HEK293 (cell line): ENCODE data around the gene RIPPLY2.

Experiments used
- GLIS1 ChIP-seq: fragments of 450-650 bp; formaldehyde crosslinking; IDR thresholded peaks from 2 replicates; pipeline ENCODE4 v1.5.1; 2016; ENCODE audit warnings: missing biosample characterization, missing genetic modification characterization
- IKZF3 ChIP-seq: fragments of 450-650 bp; IDR thresholded peaks from 2 replicates; pipeline ENCODE4 v1.5.0; 2018; ENCODE audit warnings: missing biosample characterization, mild to moderate bottlenecking, missing genetic modification characterization, moderate library complexity
- KLF1 ChIP-seq: fragments of 450-650 bp; formaldehyde crosslinking; IDR thresholded peaks from 2 replicates; pipeline ENCODE4 v1.5.1; 2016; ENCODE audit warnings: missing biosample characterization, missing genetic modification characterization
- KLF8 ChIP-seq: fragments of 450-650 bp; formaldehyde crosslinking; IDR thresholded peaks from 2 replicates; pipeline ENCODE4 v1.5.1; 2016; ENCODE audit warnings: missing biosample characterization, missing genetic modification characterization
- SCRT2 ChIP-seq: fragments of 450-650 bp; formaldehyde crosslinking; IDR thresholded peaks from 2 replicates; pipeline ENCODE4 v1.5.1; 2016; ENCODE audit warnings: missing biosample characterization, missing genetic modification characterization
- ZNF133 ChIP-seq: fragments of 450-650 bp; formaldehyde crosslinking; IDR thresholded peaks from 2 replicates; pipeline ENCODE4 v1.5.1; 2016; ENCODE audit warnings: missing biosample characterization, missing genetic modification characterization
- ZNF175 ChIP-seq: fragments of 450-650 bp; formaldehyde crosslinking; IDR thresholded peaks from 2 replicates; pipeline ENCODE4 v1.5.1; 2016; ENCODE audit warnings: missing biosample characterization, missing genetic modification characterization
- ZNF19 ChIP-seq: fragments of 450-650 bp; formaldehyde crosslinking; IDR thresholded peaks from 2 replicates; pipeline ENCODE4; 2016; ENCODE audit warnings: missing biosample characterization, missing genetic modification characterization, low read depth
- ZNF23 ChIP-seq: fragments of 450-650 bp; formaldehyde crosslinking; IDR thresholded peaks from 2 replicates; pipeline ENCODE4 v1.5.1; 2016; ENCODE audit warnings: missing biosample characterization, missing genetic modification characterization, borderline replicate concordance
- ZNF239 ChIP-seq: fragments of 450-650 bp; formaldehyde crosslinking; IDR thresholded peaks from 2 replicates; pipeline ENCODE4 v1.5.1; 2016; ENCODE audit warnings: missing biosample characterization, missing genetic modification characterization
- ZNF302 ChIP-seq: fragments of 450-650 bp; formaldehyde crosslinking; IDR thresholded peaks from 2 replicates; pipeline ENCODE4 v1.5.1; 2016; ENCODE audit warnings: missing biosample characterization, missing genetic modification characterization, low read depth
- ZNF324 ChIP-seq: fragments of 450-650 bp; formaldehyde crosslinking; IDR thresholded peaks from 2 replicates; pipeline ENCODE4 v1.5.1; 2016; ENCODE audit warnings: missing biosample characterization, missing genetic modification characterization
- ZNF510 ChIP-seq: fragments of 450-650 bp; formaldehyde crosslinking; IDR thresholded peaks from 2 replicates; pipeline ENCODE4 v1.5.1; 2018; ENCODE audit warnings: mild to moderate bottlenecking, missing genetic modification characterization, missing biosample characterization; ENCODE audit not compliant: insufficient replicate concordance
- ZNF521 ChIP-seq: fragments of 450-650 bp; formaldehyde crosslinking; IDR thresholded peaks from 2 replicates; pipeline ENCODE4 v1.5.1; 2017; ENCODE audit warnings: missing biosample characterization, mild to moderate bottlenecking, missing genetic modification characterization
- ZNF558 ChIP-seq: fragments of 450-650 bp; formaldehyde crosslinking; IDR thresholded peaks from 2 replicates; pipeline ENCODE4 v1.5.1; 2016; ENCODE audit warnings: missing biosample characterization, missing genetic modification characterization
- ZNF621 ChIP-seq: fragments of 450-650 bp; formaldehyde crosslinking; IDR thresholded peaks from 2 replicates; pipeline ENCODE4 v1.5.1; 2017; ENCODE audit warnings: missing biosample characterization, missing genetic modification characterization
- ZNF785 ChIP-seq: fragments of 450-650 bp; formaldehyde crosslinking; IDR thresholded peaks from 2 replicates; pipeline ENCODE4 v1.5.1; 2016; ENCODE audit warnings: missing biosample characterization, missing genetic modification characterization
- TF ChIP-seq, protein P1 (sequence below): fragments of 450-650 bp; formaldehyde crosslinking; IDR thresholded peaks from 2 replicates; pipeline ENCODE4 v1.5.0; 2017; ENCODE audit warnings: missing biosample characterization, missing genetic modification characterization, borderline replicate concordance
- TF ChIP-seq, protein P2 (sequence below): fragments of 450-650 bp; formaldehyde crosslinking; IDR thresholded peaks from 2 replicates; pipeline ENCODE4 v1.5.1; 2016; ENCODE audit warnings: missing biosample characterization, missing genetic modification characterization
- TF ChIP-seq, protein P3 (sequence below): fragments of 450-650 bp; formaldehyde crosslinking; IDR thresholded peaks from 2 replicates; pipeline ENCODE4 v1.5.1; 2017; ENCODE audit warnings: missing biosample characterization, missing genetic modification characterization
- TF ChIP-seq, protein P4 (sequence below): fragments of 450-650 bp; formaldehyde crosslinking; IDR thresholded peaks from 2 replicates; pipeline ENCODE4 v1.5.1; 2017; ENCODE audit warnings: missing biosample characterization, missing genetic modification characterization
- TF ChIP-seq, protein P5 (sequence below): fragments of 450-650 bp; formaldehyde crosslinking; IDR thresholded peaks from 2 replicates; pipeline ENCODE4 v1.5.1; 2017; ENCODE audit warnings: missing biosample characterization, missing genetic modification characterization
- TF ChIP-seq, protein P6 (sequence below): fragments of 450-650 bp; formaldehyde crosslinking; conservative IDR thresholded peaks from 2 replicates; pipeline ENCODE4 v1.5.1; 2016; ENCODE audit warnings: low read depth, missing biosample characterization, missing genetic modification characterization
- TF ChIP-seq, protein P7 (sequence below): fragments of 450-650 bp; formaldehyde crosslinking; IDR thresholded peaks from 2 replicates; pipeline ENCODE4 v1.5.1; 2016; ENCODE audit warnings: missing biosample characterization, missing genetic modification characterization
- TF ChIP-seq, protein P8 (sequence below): fragments of 450-650 bp; formaldehyde crosslinking; IDR thresholded peaks from 2 replicates; pipeline ENCODE4 v1.5.1; 2016; ENCODE audit warnings: missing biosample characterization, missing genetic modification characterization

The RIPPLY2 gene

DNA sequence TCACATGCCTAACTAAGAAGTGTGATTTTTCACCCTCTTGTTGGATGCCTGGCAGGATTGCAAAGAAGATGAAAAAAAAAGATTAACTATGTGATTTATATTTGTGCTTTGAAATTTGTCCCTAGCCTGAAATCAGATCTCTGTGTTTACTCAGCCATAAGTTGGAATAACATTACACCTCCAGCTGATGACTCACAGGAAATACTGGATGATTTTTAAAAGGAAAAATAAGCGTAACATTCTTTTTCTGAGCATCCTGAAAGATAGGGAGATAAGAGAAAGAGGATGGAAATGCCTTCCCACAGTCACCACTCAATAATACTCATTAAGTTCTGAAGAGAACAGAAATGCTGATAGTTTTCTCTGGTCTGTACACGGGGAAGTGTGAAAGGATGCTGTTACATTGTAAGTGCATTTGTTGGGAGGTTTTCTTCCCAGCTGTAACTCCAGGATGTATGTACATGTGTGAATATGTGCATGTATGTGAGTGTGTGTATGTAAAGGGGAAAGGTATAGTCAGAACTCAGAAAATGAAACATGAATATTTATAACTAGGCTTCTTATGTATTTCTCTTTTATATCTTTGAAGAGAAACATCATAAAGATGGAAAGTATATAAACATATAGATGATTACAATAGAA, 37.4 kb upstream of the RIPPLY2 start (continued):
- TF ChIP-seq, protein P1, sequence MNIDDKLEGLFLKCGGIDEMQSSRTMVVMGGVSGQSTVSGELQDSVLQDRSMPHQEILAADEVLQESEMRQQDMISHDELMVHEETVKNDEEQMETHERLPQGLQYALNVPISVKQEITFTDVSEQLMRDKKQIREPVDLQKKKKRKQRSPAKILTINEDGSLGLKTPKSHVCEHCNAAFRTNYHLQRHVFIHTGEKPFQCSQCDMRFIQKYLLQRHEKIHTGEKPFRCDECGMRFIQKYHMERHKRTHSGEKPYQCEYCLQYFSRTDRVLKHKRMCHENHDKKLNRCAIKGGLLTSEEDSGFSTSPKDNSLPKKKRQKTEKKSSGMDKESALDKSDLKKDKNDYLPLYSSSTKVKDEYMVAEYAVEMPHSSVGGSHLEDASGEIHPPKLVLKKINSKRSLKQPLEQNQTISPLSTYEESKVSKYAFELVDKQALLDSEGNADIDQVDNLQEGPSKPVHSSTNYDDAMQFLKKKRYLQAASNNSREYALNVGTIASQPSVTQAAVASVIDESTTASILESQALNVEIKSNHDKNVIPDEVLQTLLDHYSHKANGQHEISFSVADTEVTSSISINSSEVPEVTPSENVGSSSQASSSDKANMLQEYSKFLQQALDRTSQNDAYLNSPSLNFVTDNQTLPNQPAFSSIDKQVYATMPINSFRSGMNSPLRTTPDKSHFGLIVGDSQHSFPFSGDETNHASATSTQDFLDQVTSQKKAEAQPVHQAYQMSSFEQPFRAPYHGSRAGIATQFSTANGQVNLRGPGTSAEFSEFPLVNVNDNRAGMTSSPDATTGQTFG (tag by site-specific recombination), result no peak
- TF ChIP-seq ZNF510 (tag by site-specific recombination), result no peak
- TF ChIP-seq, protein P2, sequence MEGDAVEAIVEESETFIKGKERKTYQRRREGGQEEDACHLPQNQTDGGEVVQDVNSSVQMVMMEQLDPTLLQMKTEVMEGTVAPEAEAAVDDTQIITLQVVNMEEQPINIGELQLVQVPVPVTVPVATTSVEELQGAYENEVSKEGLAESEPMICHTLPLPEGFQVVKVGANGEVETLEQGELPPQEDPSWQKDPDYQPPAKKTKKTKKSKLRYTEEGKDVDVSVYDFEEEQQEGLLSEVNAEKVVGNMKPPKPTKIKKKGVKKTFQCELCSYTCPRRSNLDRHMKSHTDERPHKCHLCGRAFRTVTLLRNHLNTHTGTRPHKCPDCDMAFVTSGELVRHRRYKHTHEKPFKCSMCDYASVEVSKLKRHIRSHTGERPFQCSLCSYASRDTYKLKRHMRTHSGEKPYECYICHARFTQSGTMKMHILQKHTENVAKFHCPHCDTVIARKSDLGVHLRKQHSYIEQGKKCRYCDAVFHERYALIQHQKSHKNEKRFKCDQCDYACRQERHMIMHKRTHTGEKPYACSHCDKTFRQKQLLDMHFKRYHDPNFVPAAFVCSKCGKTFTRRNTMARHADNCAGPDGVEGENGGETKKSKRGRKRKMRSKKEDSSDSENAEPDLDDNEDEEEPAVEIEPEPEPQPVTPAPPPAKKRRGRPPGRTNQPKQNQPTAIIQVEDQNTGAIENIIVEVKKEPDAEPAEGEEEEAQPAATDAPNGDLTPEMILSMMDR (tag by site-specific recombination), result no peak
- TF ChIP-seq ZNF521, result no peak
- TF ChIP-seq ZNF19, result no peak
- TF ChIP-seq, protein P3, sequence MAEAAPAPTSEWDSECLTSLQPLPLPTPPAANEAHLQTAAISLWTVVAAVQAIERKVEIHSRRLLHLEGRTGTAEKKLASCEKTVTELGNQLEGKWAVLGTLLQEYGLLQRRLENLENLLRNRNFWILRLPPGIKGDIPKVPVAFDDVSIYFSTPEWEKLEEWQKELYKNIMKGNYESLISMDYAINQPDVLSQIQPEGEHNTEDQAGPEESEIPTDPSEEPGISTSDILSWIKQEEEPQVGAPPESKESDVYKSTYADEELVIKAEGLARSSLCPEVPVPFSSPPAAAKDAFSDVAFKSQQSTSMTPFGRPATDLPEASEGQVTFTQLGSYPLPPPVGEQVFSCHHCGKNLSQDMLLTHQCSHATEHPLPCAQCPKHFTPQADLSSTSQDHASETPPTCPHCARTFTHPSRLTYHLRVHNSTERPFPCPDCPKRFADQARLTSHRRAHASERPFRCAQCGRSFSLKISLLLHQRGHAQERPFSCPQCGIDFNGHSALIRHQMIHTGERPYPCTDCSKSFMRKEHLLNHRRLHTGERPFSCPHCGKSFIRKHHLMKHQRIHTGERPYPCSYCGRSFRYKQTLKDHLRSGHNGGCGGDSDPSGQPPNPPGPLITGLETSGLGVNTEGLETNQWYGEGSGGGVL, result peak; percentile 30
- no peak for TF ChIP-seq ZNF239 (tag by site-specific recombination)
- TF ChIP-seq, protein P4, sequence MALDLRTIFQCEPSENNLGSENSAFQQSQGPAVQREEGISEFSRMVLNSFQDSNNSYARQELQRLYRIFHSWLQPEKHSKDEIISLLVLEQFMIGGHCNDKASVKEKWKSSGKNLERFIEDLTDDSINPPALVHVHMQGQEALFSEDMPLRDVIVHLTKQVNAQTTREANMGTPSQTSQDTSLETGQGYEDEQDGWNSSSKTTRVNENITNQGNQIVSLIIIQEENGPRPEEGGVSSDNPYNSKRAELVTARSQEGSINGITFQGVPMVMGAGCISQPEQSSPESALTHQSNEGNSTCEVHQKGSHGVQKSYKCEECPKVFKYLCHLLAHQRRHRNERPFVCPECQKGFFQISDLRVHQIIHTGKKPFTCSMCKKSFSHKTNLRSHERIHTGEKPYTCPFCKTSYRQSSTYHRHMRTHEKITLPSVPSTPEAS, result peak; percentile 33; the same call in 1 of the 2 replicates
- no peak for TF ChIP-seq ZNF621
- no peak for TF ChIP-seq ZNF302 (tag by site-specific recombination)
- no peak for TF ChIP-seq GLIS1 (tag by site-specific recombination)
- TF ChIP-seq, protein P5, sequence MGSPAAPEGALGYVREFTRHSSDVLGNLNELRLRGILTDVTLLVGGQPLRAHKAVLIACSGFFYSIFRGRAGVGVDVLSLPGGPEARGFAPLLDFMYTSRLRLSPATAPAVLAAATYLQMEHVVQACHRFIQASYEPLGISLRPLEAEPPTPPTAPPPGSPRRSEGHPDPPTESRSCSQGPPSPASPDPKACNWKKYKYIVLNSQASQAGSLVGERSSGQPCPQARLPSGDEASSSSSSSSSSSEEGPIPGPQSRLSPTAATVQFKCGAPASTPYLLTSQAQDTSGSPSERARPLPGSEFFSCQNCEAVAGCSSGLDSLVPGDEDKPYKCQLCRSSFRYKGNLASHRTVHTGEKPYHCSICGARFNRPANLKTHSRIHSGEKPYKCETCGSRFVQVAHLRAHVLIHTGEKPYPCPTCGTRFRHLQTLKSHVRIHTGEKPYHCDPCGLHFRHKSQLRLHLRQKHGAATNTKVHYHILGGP (tag by site-specific recombination), result peak; percentile 43; the same call in 1 of the 2 replicates
- no peak for TF ChIP-seq ZNF175 (tag by site-specific recombination)
- TF ChIP-seq, protein P6, sequence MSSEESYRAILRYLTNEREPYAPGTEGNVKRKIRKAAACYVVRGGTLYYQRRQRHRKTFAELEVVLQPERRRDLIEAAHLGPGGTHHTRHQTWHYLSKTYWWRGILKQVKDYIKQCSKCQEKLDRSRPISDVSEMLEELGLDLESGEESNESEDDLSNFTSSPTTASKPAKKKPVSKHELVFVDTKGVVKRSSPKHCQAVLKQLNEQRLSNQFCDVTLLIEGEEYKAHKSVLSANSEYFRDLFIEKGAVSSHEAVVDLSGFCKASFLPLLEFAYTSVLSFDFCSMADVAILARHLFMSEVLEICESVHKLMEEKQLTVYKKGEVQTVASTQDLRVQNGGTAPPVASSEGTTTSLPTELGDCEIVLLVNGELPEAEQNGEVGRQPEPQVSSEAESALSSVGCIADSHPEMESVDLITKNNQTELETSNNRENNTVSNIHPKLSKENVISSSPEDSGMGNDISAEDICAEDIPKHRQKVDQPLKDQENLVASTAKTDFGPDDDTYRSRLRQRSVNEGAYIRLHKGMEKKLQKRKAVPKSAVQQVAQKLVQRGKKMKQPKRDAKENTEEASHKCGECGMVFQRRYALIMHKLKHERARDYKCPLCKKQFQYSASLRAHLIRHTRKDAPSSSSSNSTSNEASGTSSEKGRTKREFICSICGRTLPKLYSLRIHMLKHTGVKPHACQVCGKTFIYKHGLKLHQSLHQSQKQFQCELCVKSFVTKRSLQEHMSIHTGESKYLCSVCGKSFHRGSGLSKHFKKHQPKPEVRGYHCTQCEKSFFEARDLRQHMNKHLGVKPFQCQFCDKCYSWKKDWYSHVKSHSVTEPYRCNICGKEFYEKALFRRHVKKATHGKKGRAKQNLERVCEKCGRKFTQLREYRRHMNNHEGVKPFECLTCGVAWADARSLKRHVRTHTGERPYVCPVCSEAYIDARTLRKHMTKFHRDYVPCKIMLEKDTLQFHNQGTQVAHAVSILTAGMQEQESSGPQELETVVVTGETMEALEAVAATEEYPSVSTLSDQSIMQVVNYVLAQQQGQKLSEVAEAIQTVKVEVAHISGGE (tag by site-specific recombination), result no peak
- TF ChIP-seq IKZF3 (tag by site-specific recombination), result peak; percentile 49; the same call in 1 of the 2 replicates
- TF ChIP-seq SCRT2 (tag by site-specific recombination), result peak; percentile 34; the same call in 1 of the 2 replicates
- TF ChIP-seq, protein P7, sequence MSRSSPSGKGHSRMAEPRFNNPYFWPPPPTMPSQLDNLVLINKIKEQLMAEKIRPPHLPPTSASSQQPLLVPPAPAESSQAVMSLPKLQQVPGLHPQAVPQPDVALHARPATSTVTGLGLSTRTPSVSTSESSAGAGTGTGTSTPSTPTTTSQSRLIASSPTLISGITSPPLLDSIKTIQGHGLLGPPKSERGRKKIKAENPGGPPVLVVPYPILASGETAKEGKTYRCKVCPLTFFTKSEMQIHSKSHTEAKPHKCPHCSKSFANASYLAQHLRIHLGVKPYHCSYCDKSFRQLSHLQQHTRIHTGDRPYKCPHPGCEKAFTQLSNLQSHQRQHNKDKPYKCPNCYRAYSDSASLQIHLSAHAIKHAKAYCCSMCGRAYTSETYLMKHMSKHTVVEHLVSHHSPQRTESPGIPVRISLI (tag by site-specific recombination), result peak; percentile 98
- no peak for TF ChIP-seq ZNF785 (tag by site-specific recombination)
- no peak for TF ChIP-seq ZNF558 (tag by site-specific recombination)
- TF ChIP-seq, protein P8, sequence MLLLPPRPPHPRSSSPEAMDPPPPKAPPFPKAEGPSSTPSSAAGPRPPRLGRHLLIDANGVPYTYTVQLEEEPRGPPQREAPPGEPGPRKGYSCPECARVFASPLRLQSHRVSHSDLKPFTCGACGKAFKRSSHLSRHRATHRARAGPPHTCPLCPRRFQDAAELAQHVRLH (tag by site-specific recombination), result no peak
- TF ChIP-seq ZNF23 (tag by site-specific recombination), result no peak
- TF ChIP-seq ZNF324 (tag by site-specific recombination), result no peak
- TF ChIP-seq KLF8 (tag by site-specific recombination), result peak; percentile 87
- no peak for TF ChIP-seq KLF1 (tag by site-specific recombination)
- no peak for TF ChIP-seq ZNF133 (tag by site-specific recombination)
